Coronary artery (tissue), 2 donors: ENCODE data around the gene LYPD6.

ENCODE experiments used
- DNase-seq: peaks from one replicate; pipeline ENCODE4 v3.0.0-alpha.2; 2017; ENCODE audit warnings: low spot score
- H3K27ac ChIP-seq, 2 donors: fragments of 200-600 bp; sonication (generic); one replicate each; pipeline ENCODE4 v1.5.1; 2016 to 2019
- H3K4me3 ChIP-seq: fragments of 200-600 bp; sonication (generic); 2 replicates; pipeline ENCODE4 v1.5.1; 2016; ENCODE audit warnings: mild to moderate bottlenecking, moderate library complexity
- CTCF ChIP-seq: fragments of 200-600 bp; sonication (generic); IDR thresholded peaks from one replicate; pipeline ENCODE4 v1.5.1; 2019; ENCODE audit warnings: antibody characterized with exemption

The LYPD6 gene, protein sequence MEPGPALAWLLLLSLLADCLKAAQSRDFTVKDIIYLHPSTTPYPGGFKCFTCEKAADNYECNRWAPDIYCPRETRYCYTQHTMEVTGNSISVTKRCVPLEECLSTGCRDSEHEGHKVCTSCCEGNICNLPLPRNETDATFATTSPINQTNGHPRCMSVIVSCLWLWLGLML

GRCh38 chr2:149330127-149331022 is at the start of gene LYPD6:
Gene LYPD6, plus strand, starts transcription at chr2:149330587. Its CDS starts 107,122 bp downstream, at chr2:149437709.
- no peak for DNase-seq
- TF ChIP-seq CTCF: no peak
- Histone ChIP-seq H3K4me3 (peak within 1 kb of the TSS; percentile 73), H3K27ac (no peak within 1 kb of the TSS)

GRCh38 chr2:149281441-149281840 is 48.9 kb upstream of the LYPD6 start:
- no peak for DNase-seq
- no peak overlapping the region for H3K27ac ChIP-seq
- TF ChIP-seq CTCF: no peak
- no peak overlapping the region for H3K4me3 ChIP-seq

DNA sequence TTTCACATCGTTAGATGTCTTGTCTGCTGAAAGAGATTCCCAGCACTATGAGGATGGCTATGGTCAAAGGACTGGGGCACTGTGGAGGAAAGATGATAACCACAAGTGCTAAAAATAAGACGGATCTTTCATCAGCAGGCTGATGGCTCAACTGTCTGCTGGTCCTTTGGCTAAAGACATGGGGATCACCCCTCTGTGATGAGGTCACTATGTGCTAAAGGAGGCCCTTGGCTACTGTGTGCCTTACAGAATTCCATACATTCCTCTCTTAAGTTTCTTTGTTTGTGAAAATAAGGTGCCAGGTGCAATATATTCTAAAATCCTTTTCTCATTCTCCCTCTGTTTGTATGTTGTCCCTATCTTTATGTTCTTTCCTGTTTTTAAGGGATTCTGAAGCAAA is 39.7 kb upstream of the LYPD6 start:
- DNase-seq: no peak
- no peak for TF ChIP-seq CTCF
- Histone ChIP-seq H3K4me3 (no peak overlapping the region), H3K27ac (no peak overlapping the region)

- TF ChIP-seq CTCF: no peak
- H3K4me3 ChIP-seq: no peak overlapping the region
These were observed 38.5 kb upstream of the LYPD6 start for GRCh38 chr2:149291881-149292280.

DNA sequence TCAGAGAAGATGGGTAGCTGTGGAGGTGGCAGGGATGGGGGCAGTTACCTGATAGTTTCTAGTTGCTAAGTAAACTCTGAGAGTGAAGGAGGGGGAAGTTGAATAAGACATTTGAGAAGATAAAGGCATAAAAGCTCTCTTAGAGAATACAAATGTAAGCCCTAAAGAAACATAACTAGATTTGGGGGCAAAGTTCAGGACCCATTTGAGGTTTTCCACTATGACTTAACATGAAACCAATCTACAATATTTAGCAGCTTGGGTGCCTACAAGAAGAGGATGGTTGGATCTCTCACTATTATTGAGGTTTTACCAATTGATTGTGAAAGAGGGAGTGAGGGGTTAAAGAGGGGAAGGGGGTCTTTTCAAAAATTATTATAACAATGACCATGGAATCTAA is 34.4 kb upstream of the LYPD6 start:
- Histone ChIP-seq H3K27ac (no peak overlapping the region), H3K4me3 (no peak overlapping the region)
- no peak for DNase-seq
- TF ChIP-seq CTCF: no peak

More at GRCh38 chr2:149291881-149292280, 38.5 kb upstream of the LYPD6 start:
- no peak for DNase-seq
- H3K27ac ChIP-seq: no peak overlapping the region

DNA sequence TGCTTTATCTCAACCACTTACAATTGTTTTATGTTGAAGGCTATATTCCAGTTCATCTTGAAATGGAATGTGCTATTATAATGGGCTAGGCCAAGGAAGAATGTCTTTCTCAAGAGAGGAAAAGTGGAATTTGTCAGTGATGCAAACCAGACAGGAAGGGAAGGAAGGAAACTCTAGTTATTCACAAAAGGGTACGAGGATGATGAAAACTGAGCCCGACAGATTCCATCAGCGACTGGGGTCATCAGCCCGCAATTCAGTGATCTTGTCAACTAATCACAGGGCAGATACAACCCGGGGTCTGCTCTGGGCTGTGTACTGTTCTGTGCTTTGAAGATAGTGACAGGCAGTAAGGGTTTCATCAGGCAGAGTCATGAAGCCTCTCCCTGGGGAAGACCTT is 23.4 kb upstream of the LYPD6 start:
- no peak overlapping the region for H3K4me3 ChIP-seq
- no peak for DNase-seq
- no peak for TF ChIP-seq CTCF
- no peak overlapping the region for H3K27ac ChIP-seq

- Histone ChIP-seq H3K27ac (no peak overlapping the region), H3K4me3 (no peak overlapping the region)
- no peak for TF ChIP-seq CTCF
- DNase-seq: no peak
These were observed 20.0 kb upstream of the LYPD6 start for GRCh38 chr2:149310349-149310748.
